Astrocyte (in vitro differentiated cells and primary cell): ENCODE data around the gene XRN2. TPM values are rescaled to one million over a fixed set of nuclear protein-coding genes. Genes with fewer than 3 reads are reported as not detected.

Experiments
- DNase-seq: peaks from one replicate; pipeline ENCODE4 v3.0.0-alpha.2; 2010; ENCODE audit warnings: low read depth
- FAIRE-seq: peaks from 2 replicates; lab custom pipeline; 2011; peaks lifted over from hg19 to GRCh38; lab: Jason Lieb, UNC
- H2AFZ ChIP-seq: 2 replicates; pipeline ENCODE4 v1.6.0; 2012; ENCODE audit warnings: low read depth, low read length, inconsistent platforms
- H3K27ac ChIP-seq: 2 replicates; pipeline ENCODE4 v1.5.1; 2011; ENCODE audit warnings: low read depth, low read length, inconsistent platforms
- H3K27me3 ChIP-seq: 2 replicates; pipeline ENCODE4 v1.6.0; 2011; ENCODE audit warnings: low read length, inconsistent platforms; ENCODE audit not compliant: insufficient read depth
- H3K36me3 ChIP-seq: 2 replicates; pipeline ENCODE4 v1.5.1; 2011; ENCODE audit warnings: low read length, inconsistent platforms; ENCODE audit not compliant: insufficient read depth
- H3K4me1 ChIP-seq: 2 replicates; pipeline ENCODE4 v1.5.1; 2011; ENCODE audit warnings: low read length, inconsistent platforms; ENCODE audit not compliant: insufficient read depth
- H3K4me2 ChIP-seq: 2 replicates; pipeline ENCODE4 v1.6.0; 2012; ENCODE audit warnings: low read length, inconsistent platforms
- H3K4me3 ChIP-seq: 2 replicates; pipeline ENCODE4 v1.5.1; 2011; ENCODE audit warnings: low read depth, mild to moderate bottlenecking, low read length, inconsistent platforms; ENCODE audit not compliant: insufficient read depth
- H3K79me2 ChIP-seq: 2 replicates; pipeline ENCODE4 v1.6.0; 2012; ENCODE audit warnings: mild to moderate bottlenecking, low read length, inconsistent platforms; ENCODE audit not compliant: insufficient read depth
- H3K9ac ChIP-seq: 2 replicates; pipeline ENCODE4 v1.6.0; 2012; ENCODE audit warnings: mild to moderate bottlenecking, low read length, inconsistent platforms
- H3K9me3 ChIP-seq: 2 replicates; pipeline ENCODE4 v1.5.1; 2012; ENCODE audit warnings: low read depth, mild to moderate bottlenecking, low read length, inconsistent platforms; ENCODE audit not compliant: insufficient read depth
- H4K20me1 ChIP-seq: 2 replicates; pipeline ENCODE4 v1.6.0; 2012; ENCODE audit warnings: low read length, inconsistent platforms; ENCODE audit not compliant: insufficient read depth
- H3K27ac Mint-ChIP-seq: one replicate; pipeline ENCODE4 v1.8.0; 2021; ENCODE audit warnings: mild to moderate bottlenecking, mixed read lengths; ENCODE audit not compliant: unreplicated experiment
- H3K27me3 Mint-ChIP-seq: one replicate; pipeline ENCODE4 v1.8.0; 2021; ENCODE audit warnings: low read depth, mixed read lengths; ENCODE audit not compliant: unreplicated experiment
- H3K36me3 Mint-ChIP-seq: one replicate; pipeline ENCODE4 v1.8.0; 2021; ENCODE audit warnings: low read depth, mixed read lengths; ENCODE audit not compliant: unreplicated experiment
- H3K4me1 Mint-ChIP-seq: one replicate; pipeline ENCODE4 v1.8.0; 2021; ENCODE audit warnings: low read depth, mixed read lengths; ENCODE audit not compliant: unreplicated experiment
- H3K4me3 Mint-ChIP-seq: one replicate; pipeline ENCODE4 v1.8.0; 2021; ENCODE audit warnings: mild to moderate bottlenecking, moderate library complexity, mixed read lengths; ENCODE audit not compliant: unreplicated experiment
- H3K9me3 Mint-ChIP-seq: one replicate; pipeline ENCODE4 v1.8.0; 2021; ENCODE audit warnings: mild to moderate bottlenecking, mixed read lengths; ENCODE audit not compliant: unreplicated experiment
- CTCF ChIP-seq: IDR thresholded peaks from 2 replicates; pipeline ENCODE4 v1.5.1; 2011; ENCODE audit warnings: low read depth, mild to moderate bottlenecking, inconsistent platforms, low read length, moderate library complexity; ENCODE audit not compliant: insufficient read depth
- EZH2 ChIP-seq: IDR thresholded peaks from 2 replicates; pipeline ENCODE4 v1.6.1; 2012; ENCODE audit warnings: mild to moderate bottlenecking, low read length, inconsistent platforms; ENCODE audit not compliant: insufficient read depth
- total RNA-seq: library from RNA; stranded (reverse); gene quantifications from 2 replicates; pipeline ENCODE4 v1.2.1, GENCODE V29; 2021

XRN2 gene
- total RNA-seq, 1 donor from 2014 or later, result 74.5 TPM

GRCh38 chr20:21344206-21344900 is 41.2 kb downstream of the XRN2 start:
- H4K20me1 ChIP-seq, result peaks cover 10% of the 10 kb centered on the region
- TF ChIP-seq CTCF, result no peak
- no peak for TF ChIP-seq EZH2
- Mint-ChIP-seq H3K4me1 (peaks cover 6% of the 10 kb centered on the region), H3K27ac (no peak overlapping the region), H3K27me3 (no peaks in the 10 kb centered on the region), H3K4me3 (no peak overlapping the region), H3K9me3 (no peaks in the 10 kb centered on the region), H3K36me3 (peaks cover 15% of the 10 kb centered on the region)
- no peak overlapping the region for H3K4me2 ChIP-seq
- H2AFZ ChIP-seq, result no peak overlapping the region
- H3K27ac ChIP-seq, result no peak overlapping the region
- H3K4me3 ChIP-seq, result no peak overlapping the region
- FAIRE-seq (no peak), DNase-seq (peak; percentile 38)
- H3K36me3 ChIP-seq, result peaks cover 42% of the 10 kb centered on the region
- H3K9ac ChIP-seq, result no peak overlapping the region
- no peaks in the 10 kb centered on the region for H3K4me1 ChIP-seq
- H3K27me3 ChIP-seq, result no peaks in the 10 kb centered on the region
- H3K9me3 ChIP-seq, result no peaks in the 10 kb centered on the region
- no peaks in the 10 kb centered on the region for H3K79me2 ChIP-seq

GRCh38 chr20:21344961-21345360 is 41.8 kb downstream of the XRN2 start:
- no peak overlapping the region for H3K4me3 Mint-ChIP-seq
- H3K36me3 Mint-ChIP-seq, result peaks cover 12% of the 10 kb centered on the region
- Histone ChIP-seq H3K9ac (no peak overlapping the region), H4K20me1 (peaks cover 10% of the 10 kb centered on the region), H3K27ac (no peak overlapping the region), H3K4me3 (no peak overlapping the region), H3K9me3 (no peaks in the 10 kb centered on the region), H3K36me3 (peaks cover 44% of the 10 kb centered on the region), H3K27me3 (no peaks in the 10 kb centered on the region), H3K4me1 (no peaks in the 10 kb centered on the region), H3K79me2 (no peaks in the 10 kb centered on the region), H3K4me2 (no peak overlapping the region), H2AFZ (no peak overlapping the region)
- no peak for TF ChIP-seq CTCF
- TF ChIP-seq EZH2, result no peak
- DNase-seq, result no peak
- H3K4me1 Mint-ChIP-seq, result peaks cover 6% of the 10 kb centered on the region
- no peaks in the 10 kb centered on the region for H3K27me3 Mint-ChIP-seq
- no peak for FAIRE-seq
- H3K9me3 Mint-ChIP-seq, result no peaks in the 10 kb centered on the region
- H3K27ac Mint-ChIP-seq, result no peak overlapping the region

GRCh38 chr20:21352703-21353102 is 49.6 kb downstream of the XRN2 start:
- Mint-ChIP-seq H3K36me3 (peaks cover 4% of the 10 kb centered on the region), H3K9me3 (no peaks in the 10 kb centered on the region), H3K4me1 (peaks cover 8% of the 10 kb centered on the region), H3K4me3 (no peak overlapping the region), H3K27ac (no peak overlapping the region), H3K27me3 (no peaks in the 10 kb centered on the region)
- H3K36me3 ChIP-seq, result peaks cover 29% of the 10 kb centered on the region
- peaks cover 2% of the 10 kb centered on the region for H3K4me1 ChIP-seq
- no peaks in the 10 kb centered on the region for H3K79me2 ChIP-seq
- no peaks in the 10 kb centered on the region for H3K9me3 ChIP-seq
- DNase-seq (peak; percentile 72), FAIRE-seq (no peak)
- H3K27ac ChIP-seq, result peak overlapping the region; percentile 7
- no peak overlapping the region for H2AFZ ChIP-seq
- H3K9ac ChIP-seq, result no peak overlapping the region
- H3K27me3 ChIP-seq, result no peaks in the 10 kb centered on the region
- no peaks in the 10 kb centered on the region for H4K20me1 ChIP-seq
- H3K4me3 ChIP-seq, result no peak overlapping the region
- H3K4me2 ChIP-seq, result no peak overlapping the region
- TF ChIP-seq CTCF (no peak), EZH2 (no peak)
